Esophagus muscularis mucosa (tissue), 3 donors: ENCODE data around the gene VSTM5.

ENCODE experiments used
- CTCF ChIP-seq, 3 experiments: fragments of 200-600 bp in 2 of 3; fragments of 450-650 bp in 1 of 3; sonication (generic) in 2 of 3; IDR thresholded peaks; one replicate each; pipeline ENCODE4 v1.5.1; 2017 to 2019; ENCODE audit warnings: antibody characterized with exemption in 3 of 3, mild to moderate bottlenecking in 2 of 3, moderate library complexity in 1 of 3
- POLR2A ChIP-seq: fragments of 450-650 bp; IDR thresholded peaks from one replicate; pipeline ENCODE4 v1.6.1; 2017; ENCODE audit warnings: antibody characterized with exemption, moderate library complexity, mild to moderate bottlenecking, low read depth

- TF ChIP-seq CTCF (IDR thresholded peaks at IDR 0.05) (no peak), POLR2A (no peak)
These were observed 49.1 kb downstream of the VSTM5 start for GRCh38 chr11:93801366-93801765.
